Suprapubic skin (tissue), 4 donors: ENCODE data around the gene HDGFL3. TPM values are rescaled to one million over a fixed set of nuclear protein-coding genes. Genes with fewer than 3 reads are reported as not detected.

Source experiments
- DNase-seq, 2 donors: peaks; one replicate each; pipeline ENCODE4 v3.0.0-alpha.2; 2019; ENCODE audit warnings: low spot score in 2 of 2
- H3K27ac ChIP-seq: fragments of 200-600 bp; sonication (generic); one replicate; pipeline ENCODE4 v1.5.1; 2019
- H3K27me3 ChIP-seq: fragments of 200-600 bp; sonication (generic); one replicate; pipeline ENCODE4 v1.5.1; 2019
- H3K36me3 ChIP-seq: fragments of 200-600 bp; sonication (generic); one replicate; pipeline ENCODE4 v1.5.1; 2019
- H3K4me1 ChIP-seq: fragments of 200-600 bp; sonication (generic); one replicate; pipeline ENCODE4 v1.5.1; 2019
- H3K4me3 ChIP-seq: fragments of 200-600 bp; sonication (generic); one replicate; pipeline ENCODE4 v1.5.1; 2019; ENCODE audit warnings: mild to moderate bottlenecking
- H3K9me3 ChIP-seq: fragments of 200-600 bp; sonication (generic); one replicate; pipeline ENCODE4 v1.5.1; 2019
- CTCF ChIP-seq, 2 donors: fragments of 200-600 bp in 1 of 2; fragments of 450-650 bp in 1 of 2; sonication (generic) in 1 of 2; IDR thresholded peaks; one replicate each; pipeline ENCODE4 v1.5.1; 2016 to 2019; ENCODE audit warnings: antibody characterized with exemption in 2 of 2, mild to moderate bottlenecking in 1 of 2, moderate library complexity in 1 of 2
- EP300 ChIP-seq: sonication (generic); formaldehyde crosslinking; IDR thresholded peaks from one replicate; pipeline ENCODE4 v1.6.1; 2017; ENCODE audit warnings: antibody characterized with exemption
- POLR2A ChIP-seq, 2 donors: fragments of 450-650 bp; IDR thresholded peaks; one replicate each; pipeline ENCODE4 v1.6.1; 2017; ENCODE audit warnings: antibody characterized with exemption in 2 of 2, mild to moderate bottlenecking in 2 of 2, moderate library complexity in 2 of 2
- POLR2AphosphoS5 ChIP-seq, 3 donors: sonication (generic); formaldehyde crosslinking; IDR thresholded peaks; one replicate each; pipeline ENCODE4 v1.6.1; 2017; ENCODE audit warnings: antibody characterized with exemption in 3 of 3
- WGBS: methylation state at CpG from one replicate; pipeline ENCODE4 v1.1.5; 2018; 5-methylcytosine and 5-hydroxymethylcytosine counted together
- total RNA-seq, 4 donors: library from RNA; depleted of rRNA; stranded (reverse); fragments of >200 nt; gene quantifications; one replicate each; pipeline ENCODE4 v1.1.0, GENCODE V29; 2016

The HDGFL3 gene
- total RNA-seq, 4 donors from 2014 or later: 3.7 to 11.3 (median 6.0) TPM

GRCh38 chr15:83166830-83167229, 40.8 kb downstream of the HDGFL3 start:
- Histone ChIP-seq H3K36me3 (no peaks in the 10 kb centered on the region), H3K4me1 (no peaks in the 10 kb centered on the region), H3K27me3 (no peaks in the 10 kb centered on the region), H3K9me3 (peaks cover 15% of the 10 kb centered on the region), H3K27ac (no peak overlapping the region), H3K4me3 (no peak overlapping the region)
- TF ChIP-seq CTCF (IDR thresholded peaks at IDR 0.05): no peak
- no peak for TF ChIP-seq EP300
- TF ChIP-seq POLR2AphosphoS5 (IDR thresholded peaks at IDR 0.05): no peak
- no peak for TF ChIP-seq POLR2A (IDR thresholded peaks at IDR 0.05)
- WGBS: 92% methylated on average over 2 of the region's 2 CpGs
- no peak for DNase-seq

GRCh38 chr15:83166218-83166617, 41.4 kb downstream of the HDGFL3 start:
- DNase-seq: no peak
- Histone ChIP-seq H3K36me3 (no peaks in the 10 kb centered on the region), H3K4me3 (no peak overlapping the region), H3K9me3 (peaks cover 15% of the 10 kb centered on the region), H3K4me1 (no peaks in the 10 kb centered on the region), H3K27me3 (no peaks in the 10 kb centered on the region), H3K27ac (no peak overlapping the region)
- TF ChIP-seq POLR2AphosphoS5 (IDR thresholded peaks at IDR 0.05) (no peak), EP300 (no peak), POLR2A (IDR thresholded peaks at IDR 0.05) (no peak), CTCF (IDR thresholded peaks at IDR 0.05) (no peak)
- WGBS: 92% methylated on average over 3 of the region's 3 CpGs

- H3K36me3 ChIP-seq: no peaks in the 10 kb centered on the region
- no peak for DNase-seq
- no peak overlapping the region for H3K4me3 ChIP-seq
- no peaks in the 10 kb centered on the region for H3K27me3 ChIP-seq
- H3K27ac ChIP-seq: no peak overlapping the region
- TF ChIP-seq POLR2A (IDR thresholded peaks at IDR 0.05) (no peak), EP300 (no peak), POLR2AphosphoS5 (IDR thresholded peaks at IDR 0.05) (no peak), CTCF (IDR thresholded peaks at IDR 0.05) (no peak)
- H3K9me3 ChIP-seq: peaks cover 15% of the 10 kb centered on the region
- no peaks in the 10 kb centered on the region for H3K4me1 ChIP-seq
- WGBS: 80% methylated on average over 4 of the region's 4 CpGs
These were observed 42.7 kb downstream of the HDGFL3 start for GRCh38 chr15:83164771-83165404.

- H3K4me1 ChIP-seq: no peaks in the 10 kb centered on the region
- H3K27me3 ChIP-seq: no peaks in the 10 kb centered on the region
- no peaks in the 10 kb centered on the region for H3K36me3 ChIP-seq
- no peak overlapping the region for H3K27ac ChIP-seq
- no peak for DNase-seq
- WGBS: 92% methylated on average over 1 of the region's 1 CpG
- TF ChIP-seq POLR2AphosphoS5 (IDR thresholded peaks at IDR 0.05) (no peak), POLR2A (IDR thresholded peaks at IDR 0.05) (no peak), EP300 (no peak), CTCF (IDR thresholded peaks at IDR 0.05) (no peak)
- no peak overlapping the region for H3K4me3 ChIP-seq
- peaks cover 12% of the 10 kb centered on the region for H3K9me3 ChIP-seq
These were observed 43.4 kb downstream of the HDGFL3 start for GRCh38 chr15:83164111-83164770.

- TF ChIP-seq CTCF (IDR thresholded peaks at IDR 0.05) (no peak), POLR2A (IDR thresholded peaks at IDR 0.05) (no peak), POLR2AphosphoS5 (IDR thresholded peaks at IDR 0.05) (no peak), EP300 (no peak)
- H3K9me3 ChIP-seq: peaks cover 12% of the 10 kb centered on the region
- WGBS: 80% methylated on average over 4 of the region's 4 CpGs
- no peak overlapping the region for H3K27ac ChIP-seq
- no peak overlapping the region for H3K4me3 ChIP-seq
- no peaks in the 10 kb centered on the region for H3K4me1 ChIP-seq
- DNase-seq: no peak
- no peaks in the 10 kb centered on the region for H3K36me3 ChIP-seq
- H3K27me3 ChIP-seq: no peaks in the 10 kb centered on the region
These were observed 44.6 kb downstream of the HDGFL3 start for GRCh38 chr15:83163032-83163431.
